Testis (tissue), 2 donors: ENCODE data around the gene PPP1R14B.

ENCODE experiments used
- CTCF ChIP-seq, 3 experiments: fragments of 450-650 bp in 2 of 3; fragments of 200-600 bp in 1 of 3; sonication (generic) in 1 of 3; IDR thresholded peaks; one replicate each; pipeline ENCODE4 v1.5.1; 2016 to 2019; ENCODE audit warnings: antibody characterized with exemption in 3 of 3, mild to moderate bottlenecking in 2 of 3, moderate library complexity in 1 of 3
- POLR2A ChIP-seq: fragments of 450-650 bp; IDR thresholded peaks from one replicate; pipeline ENCODE4 v1.6.1; 2017; ENCODE audit warnings: antibody characterized with exemption, mild to moderate bottlenecking, moderate library complexity

- TF ChIP-seq POLR2A (no peak), CTCF (IDR thresholded peaks at IDR 0.05) (no peak)
Measured at GRCh38 chr11:64196626-64197025, 50.1 kb downstream of the PPP1R14B start.
